GM18508 (cell line): ENCODE data around the gene GART.
"Not testable (repeated sequence)": the region's sequence is repeated elsewhere in the genome, so short reads cannot be mapped to it uniquely, and the experiment has no call there.

ENCODE experiments used
- ATAC-seq: cut with Tn5 transposase; IDR thresholded peaks from one replicate; pipeline ENCODE4 v1.9.1; 2021; ENCODE audit warnings: moderate number of reproducible peaks; ENCODE audit not compliant: insufficient read depth, unreplicated experiment

GART gene

DNA sequence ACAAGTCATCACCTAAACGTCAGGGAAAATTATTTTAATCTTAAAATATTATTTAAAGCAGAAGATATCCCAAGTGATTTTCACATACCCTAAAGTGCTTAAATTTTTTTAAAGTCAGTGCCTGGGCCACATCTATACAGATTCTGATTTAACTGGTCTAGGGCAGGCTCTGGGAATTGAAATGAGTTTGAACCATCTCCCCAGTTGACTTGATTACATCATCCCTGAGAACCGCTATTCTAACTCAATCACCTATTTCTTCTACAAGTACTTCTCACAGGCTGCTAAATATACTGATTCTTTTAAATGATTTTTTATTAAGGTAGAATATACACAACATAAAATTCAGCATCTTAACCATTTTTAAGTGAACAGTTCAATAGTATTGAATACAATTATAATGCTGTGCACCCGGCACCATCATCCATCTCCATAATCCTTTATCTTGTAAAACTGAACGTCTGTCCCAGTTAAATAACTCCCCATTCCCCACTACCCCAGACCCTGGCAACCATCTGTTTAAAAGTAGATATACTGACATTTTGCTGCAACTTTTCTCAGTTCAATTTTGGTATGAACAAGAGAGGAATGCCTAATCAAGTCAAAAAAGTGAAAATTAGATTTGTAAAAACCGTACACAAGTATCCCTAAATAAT lies 19.5 kb downstream of the GART start:
- ATAC-seq: no peak

DNA sequence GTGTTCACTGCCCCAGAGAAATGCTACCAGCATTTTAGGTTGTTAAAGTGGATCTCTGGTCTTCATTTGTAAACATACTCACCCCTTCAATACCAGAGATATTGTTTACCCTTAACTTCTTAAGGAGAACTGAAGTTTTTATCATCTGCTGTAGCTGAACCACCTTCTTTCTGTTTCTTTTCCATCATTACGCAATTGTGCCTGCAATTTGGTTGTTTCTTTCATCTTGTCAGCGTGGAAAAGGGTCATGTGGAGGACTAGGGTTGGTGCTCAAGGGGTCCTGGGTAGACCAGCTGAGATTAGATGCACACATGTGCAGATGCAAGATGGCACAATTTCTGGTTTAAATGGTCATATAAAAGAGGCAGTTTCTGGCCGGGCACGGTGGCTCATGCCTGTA lies 23.0 kb downstream of the GART start:
- ATAC-seq: no peak

DNA sequence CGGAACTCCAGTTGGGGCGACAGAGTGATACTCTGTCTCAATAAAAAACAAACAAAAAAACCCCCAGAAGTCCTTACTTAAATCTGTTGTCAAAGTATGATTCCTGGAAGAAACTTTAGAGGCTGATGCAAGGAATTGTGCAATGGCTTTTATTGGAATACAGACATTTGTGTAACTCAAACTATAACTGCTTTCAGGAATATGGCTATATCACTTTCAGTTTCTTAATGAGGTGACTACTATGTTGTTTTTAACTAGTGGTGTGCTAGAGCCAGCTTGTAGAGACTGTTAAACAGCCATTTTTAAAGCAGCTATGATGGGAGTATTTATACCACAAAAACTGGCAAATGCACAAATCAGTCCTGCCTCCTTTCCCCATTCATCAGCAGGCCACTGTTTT lies 27.7 kb downstream of the GART start:
- ATAC-seq: no peak

DNA sequence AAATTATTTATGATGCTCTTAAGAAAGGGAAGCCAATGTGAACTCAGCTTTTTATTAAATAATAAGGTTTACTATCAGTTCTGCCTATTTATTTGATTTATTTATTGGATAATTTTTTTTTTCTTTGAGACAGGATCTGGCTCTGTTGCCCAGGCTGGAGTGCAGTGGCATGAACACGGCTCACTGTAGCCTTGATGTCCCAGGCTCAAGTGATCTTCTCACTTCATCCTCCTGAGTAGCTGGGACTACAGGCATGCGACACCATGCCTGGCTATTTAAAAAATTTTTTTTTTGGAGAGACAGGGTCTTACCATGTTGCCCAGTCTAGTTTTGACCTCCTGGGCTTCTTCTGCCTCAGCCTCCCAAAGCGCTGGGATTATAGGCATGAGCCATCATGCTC lies 29.4 kb downstream of the GART start:
- no peak for ATAC-seq

DNA sequence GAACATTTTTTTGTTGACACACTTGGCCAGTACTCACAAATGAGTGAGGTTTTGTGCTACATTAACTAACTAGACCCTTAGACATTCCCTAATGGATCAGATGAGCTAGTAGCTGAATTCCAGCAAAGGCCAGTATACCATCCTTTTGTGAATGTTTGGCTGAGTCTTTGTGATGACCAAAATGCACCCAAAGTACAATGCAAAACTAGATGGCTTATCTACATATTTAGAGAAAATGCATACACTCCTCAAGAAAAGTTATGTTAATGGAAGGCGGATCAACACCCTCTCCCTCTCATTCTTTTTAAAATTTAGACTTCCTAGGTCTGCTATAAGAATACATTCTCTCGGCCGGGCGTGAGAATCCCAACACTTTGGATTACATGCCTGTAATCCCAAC lies 30.3 kb downstream of the GART start:
- ATAC-seq: no peak

DNA sequence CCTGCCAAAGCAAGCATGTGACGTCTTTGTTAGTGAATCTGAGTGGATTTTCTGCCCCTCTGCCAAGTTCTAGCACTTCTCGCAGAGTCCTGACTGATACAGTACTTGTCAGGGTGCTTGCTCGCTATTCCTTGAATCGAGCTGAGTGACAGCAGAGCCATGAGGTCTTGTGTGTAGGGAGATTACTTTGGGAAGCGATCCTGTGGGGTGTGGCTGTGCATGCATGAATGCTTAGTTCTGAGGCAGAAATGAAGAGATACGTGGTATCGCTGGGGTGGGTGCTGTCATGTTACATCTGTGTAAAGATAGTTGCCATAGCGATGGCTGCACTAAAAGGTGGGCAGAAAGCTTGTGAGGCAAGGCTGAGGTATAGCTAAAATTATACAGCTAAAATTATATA lies 31.1 kb downstream of the GART start:
- ATAC-seq: no peak

DNA sequence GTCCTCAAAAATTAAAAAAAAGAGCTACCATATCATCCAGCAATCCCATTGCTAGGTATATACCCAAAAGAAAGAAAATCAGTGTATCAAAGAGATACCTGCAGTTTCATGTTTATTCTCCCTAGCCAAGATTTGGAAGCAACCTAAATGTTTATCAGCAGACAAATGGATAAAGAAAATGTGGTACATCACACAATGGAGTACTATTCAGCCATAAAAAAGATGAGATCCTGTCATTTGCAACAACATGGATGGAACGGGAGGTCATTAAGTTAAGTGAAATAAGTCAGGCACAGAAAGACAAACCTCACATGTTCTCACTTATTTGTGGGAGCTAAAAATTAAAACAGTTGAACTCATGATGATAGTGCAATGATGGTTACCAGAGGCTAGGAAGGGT lies 34.9 kb downstream of the GART start:
- not testable (repeated sequence) for ATAC-seq

DNA sequence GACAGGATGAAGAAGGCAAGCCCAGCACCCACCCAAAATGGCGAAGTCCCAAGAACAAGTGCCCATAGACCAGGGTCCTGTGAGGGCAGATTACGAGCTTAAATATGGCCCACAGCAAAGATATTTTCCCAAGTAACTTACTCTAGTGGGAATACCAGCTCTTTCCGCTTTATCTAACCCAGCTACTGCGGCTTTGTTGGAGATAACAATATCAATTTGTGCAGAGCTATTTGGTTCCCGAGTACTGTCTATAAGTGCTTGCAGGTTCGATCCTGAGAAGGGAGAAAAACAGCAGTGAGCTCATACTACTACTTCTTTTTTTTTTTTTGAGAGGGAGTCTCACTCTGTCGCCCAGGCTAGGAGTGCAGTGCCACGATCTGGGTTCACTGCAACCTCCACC lies 36.1 kb downstream of the GART start:
- ATAC-seq: no peak

DNA sequence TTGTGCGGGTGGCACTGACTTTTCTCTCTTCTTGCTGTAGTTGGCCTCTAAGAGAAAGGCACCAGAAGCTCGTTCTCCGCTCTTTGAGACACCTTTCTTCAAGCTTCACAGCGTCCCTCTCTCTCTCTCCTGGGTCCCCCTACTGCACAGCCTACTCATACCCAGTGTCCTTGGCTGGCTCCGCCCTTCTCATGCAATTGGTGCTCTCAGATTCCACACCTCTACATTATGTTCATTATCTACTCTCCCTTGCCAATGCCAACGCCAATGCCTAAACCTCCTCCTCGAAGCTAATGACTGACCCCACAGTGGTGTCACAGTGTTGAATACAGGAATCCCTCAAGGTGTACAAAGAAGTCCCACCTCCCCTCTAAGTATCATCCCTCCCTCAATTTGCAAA lies 45.6 kb downstream of the GART start:
- ATAC-seq: no peak

DNA sequence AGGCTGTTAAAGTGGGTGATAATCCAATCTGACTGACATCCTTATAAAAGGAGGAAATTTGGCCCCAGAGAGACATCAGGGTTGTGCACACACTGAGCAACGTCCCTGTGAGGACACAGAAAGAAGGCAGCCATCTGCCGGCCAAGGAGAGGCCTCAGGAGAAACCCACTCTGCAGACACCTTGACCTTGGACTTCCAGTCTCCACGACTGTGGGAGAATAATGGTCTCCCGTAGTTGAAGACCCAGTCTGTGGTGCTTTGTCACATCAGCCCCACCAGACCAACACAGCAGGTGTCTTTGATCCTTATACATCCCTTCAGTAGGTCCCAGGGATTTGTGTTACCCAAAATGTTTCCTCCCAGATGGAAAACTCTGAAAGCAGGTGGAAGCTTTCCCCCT lies 46.2 kb downstream of the GART start:
- ATAC-seq: no peak

DNA sequence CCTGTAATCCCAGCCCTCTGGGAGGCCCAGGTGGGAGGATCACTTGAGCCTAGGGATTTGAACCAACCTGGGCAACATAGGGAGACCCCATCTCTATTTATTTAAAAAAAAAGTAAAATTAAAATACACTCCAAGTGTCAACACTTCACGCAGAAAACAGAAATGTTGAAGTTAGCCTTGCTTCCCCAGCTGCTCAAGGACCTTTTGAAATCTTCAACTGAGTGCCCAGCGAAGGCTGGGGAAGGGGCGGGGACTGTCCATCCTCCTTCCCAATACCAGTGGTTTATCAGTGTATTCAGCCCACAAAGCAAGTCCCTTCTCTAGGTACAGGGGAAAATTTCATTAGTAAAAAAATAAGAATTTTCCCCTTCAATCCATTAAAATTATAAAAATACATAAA lies 48.2 kb downstream of the GART start:
- no peak for ATAC-seq

DNA sequence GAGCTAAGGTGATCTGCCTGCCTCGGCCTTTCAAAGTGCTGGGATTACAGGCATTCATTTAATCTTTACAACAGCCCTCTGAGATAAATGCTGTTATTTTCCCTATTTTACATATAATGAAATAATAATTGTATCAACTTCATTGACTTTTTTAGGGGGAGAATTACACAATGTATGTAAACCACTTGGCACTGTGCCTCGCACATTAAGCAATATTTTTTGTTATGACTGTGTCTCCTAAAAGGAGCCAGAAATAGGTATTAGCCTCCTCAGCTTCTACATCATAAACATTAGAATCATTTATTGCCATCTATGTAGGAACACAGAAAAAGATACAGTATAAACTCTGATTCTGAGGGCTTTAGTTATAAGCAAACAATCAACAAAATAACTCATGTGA lies 49.3 kb downstream of the GART start:
- ATAC-seq: no peak

DNA sequence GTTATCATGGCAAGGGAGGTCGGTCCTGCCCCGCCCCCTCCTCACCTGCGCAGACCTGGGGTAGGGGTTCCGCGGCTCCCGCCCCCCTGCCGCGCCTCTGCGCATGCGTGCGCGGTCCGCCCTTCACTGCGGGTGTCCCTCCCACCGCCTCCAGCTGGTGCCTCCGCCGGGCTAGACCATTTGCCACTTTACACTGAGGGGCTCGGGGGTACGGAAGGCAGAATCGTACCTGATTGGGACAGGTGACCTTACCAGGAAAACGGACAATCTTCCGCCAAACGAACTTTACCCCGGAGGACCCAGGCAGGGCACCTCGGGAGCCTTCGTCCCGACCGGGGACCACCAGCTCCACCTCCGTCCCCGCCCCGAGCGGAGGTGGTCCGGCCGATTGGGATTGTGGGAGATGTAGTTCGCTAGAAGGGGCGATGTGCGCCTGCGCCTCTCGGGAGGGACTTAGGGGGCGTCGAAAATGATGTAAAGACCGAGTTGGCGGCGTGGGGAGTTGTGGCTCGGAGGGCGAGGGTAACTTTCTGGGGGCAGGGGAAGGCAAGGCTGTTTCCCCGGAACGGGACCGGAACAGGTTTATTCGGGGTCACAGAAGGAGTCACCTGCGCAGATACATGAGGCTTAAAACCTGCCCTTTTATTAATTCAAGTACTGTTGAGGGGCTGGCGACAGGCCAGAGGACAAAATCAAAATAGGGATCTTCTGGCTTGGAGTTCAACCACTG lies 50.4 kb downstream of the GART start, which contains the start of gene DNAJC28:
TSS of gene DNAJC28 (minus strand) at position 344 of the 730 bp plus-strand sequence. CDS start 2,323 bp downstream, outside the sequence.
- peak; percentile 88 for ATAC-seq

DNA sequence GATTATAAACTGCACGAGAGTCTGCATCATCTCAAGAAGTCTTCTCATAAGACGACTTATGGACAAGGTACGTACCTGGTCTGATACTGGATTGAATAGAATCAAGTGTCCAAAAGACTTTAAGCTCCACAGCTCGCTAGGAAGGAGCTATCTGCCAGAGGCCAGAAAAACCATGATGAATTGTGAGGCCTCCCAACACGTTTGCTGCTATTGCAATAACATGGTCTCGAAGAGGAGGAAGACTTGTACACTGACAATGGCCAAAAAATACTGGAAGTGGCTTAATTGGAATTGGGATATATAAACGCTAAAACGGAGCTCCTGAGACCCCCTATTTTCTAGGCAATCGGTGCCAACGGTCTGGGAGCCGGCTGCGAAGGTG lies 50.9 kb downstream of the GART start:
- ATAC-seq: no peak

DNA sequence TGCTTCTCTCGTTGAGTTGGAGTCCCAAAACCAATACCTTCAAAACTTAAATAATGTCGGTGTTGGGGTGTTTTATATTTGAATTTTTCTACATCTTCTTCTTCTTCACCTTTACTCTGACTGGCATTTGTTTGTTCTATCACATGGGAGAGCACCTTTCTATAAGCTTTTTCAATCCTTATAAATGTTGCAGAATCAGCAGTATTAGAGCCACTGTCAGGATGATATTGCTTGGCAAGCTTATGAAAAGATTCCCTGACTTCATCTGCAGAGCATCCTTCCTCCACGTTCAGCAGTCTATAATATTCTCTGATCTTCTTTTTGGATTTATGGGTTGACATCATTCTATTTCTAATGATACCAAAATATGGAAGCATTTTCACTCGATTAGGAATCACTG lies 53.0 kb downstream of the GART start:
- no peak for ATAC-seq

DNA sequence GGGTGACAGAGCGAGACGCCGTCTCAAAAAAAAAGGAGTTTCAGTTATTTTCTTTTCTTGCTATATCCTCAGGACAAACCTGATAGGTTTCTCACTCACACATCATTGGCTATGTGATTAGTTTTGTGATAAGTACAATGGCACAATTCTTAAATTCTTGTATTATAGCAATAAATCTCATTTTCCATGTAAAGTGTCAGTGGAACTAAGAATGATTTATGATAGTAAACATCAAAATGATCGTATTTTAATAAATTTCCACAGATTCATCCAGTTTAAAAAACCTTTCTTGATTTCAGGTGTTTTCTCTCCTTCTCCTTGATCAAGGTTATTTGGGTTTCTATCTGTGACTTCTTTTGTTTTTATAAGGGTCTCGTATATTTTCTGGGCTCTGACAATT lies 53.9 kb downstream of the GART start:
- no peak for ATAC-seq

DNA sequence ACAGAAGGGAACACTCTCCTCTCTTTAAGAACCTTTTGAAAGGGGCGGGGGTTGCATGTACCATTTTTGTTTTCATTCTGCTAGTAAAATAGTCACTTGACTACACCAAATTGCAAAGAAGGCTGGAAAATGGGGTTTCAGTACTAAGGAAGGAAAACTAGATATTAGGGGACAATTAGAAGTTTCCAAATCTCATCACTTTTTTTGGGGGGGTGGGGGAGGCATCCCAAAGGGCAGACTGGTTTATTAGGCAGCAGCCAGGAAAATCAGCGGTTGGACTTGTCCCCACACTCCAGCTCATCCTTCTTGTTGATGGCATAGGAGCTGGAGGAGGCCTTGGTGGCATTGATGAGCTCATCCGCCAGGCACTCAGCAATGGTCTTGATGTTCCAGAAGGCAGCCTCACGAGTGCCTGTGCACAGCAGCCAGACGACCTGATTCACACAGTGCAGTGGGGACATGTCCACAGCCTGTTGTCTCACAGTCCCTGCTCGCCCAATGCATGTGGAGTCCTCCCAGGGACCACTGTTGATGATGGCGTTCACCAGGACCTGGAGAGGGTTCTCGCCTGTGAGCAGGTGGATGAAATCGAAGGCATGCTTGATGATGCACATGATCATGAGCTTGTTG lies 60.5 kb downstream of the GART start:
- ATAC-seq: no peak

DNA sequence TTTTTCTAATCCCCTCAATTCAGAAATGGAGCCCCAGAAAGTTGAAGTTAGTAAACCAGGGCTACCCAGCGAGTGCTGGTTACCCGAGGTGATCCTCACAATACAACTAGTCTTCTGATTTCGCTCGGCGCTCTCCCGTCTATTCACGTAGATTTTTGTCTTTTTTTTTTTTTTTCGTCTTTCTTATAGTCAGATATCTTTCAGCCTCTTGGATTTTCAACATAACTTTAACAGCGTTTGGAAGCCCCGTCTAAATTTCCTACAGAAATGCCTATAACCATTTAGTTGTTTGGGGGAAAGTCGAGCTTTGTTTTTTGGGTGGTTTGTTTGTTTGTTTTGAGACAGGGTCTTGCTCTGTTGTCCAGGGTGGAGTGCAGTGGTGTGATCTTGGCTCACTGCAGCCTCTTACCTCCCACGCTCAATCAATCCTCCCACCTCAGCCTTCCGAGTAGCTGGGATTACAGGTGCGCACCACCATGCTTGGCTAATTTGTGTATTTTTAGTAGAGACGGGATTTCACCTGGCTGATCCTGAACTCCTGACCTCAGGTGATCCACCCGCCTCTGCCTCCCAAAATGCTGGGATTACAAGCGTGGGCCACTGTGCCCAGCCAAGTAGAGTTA lies 61.3 kb downstream of the GART start:
- ATAC-seq: peak; percentile 4

DNA sequence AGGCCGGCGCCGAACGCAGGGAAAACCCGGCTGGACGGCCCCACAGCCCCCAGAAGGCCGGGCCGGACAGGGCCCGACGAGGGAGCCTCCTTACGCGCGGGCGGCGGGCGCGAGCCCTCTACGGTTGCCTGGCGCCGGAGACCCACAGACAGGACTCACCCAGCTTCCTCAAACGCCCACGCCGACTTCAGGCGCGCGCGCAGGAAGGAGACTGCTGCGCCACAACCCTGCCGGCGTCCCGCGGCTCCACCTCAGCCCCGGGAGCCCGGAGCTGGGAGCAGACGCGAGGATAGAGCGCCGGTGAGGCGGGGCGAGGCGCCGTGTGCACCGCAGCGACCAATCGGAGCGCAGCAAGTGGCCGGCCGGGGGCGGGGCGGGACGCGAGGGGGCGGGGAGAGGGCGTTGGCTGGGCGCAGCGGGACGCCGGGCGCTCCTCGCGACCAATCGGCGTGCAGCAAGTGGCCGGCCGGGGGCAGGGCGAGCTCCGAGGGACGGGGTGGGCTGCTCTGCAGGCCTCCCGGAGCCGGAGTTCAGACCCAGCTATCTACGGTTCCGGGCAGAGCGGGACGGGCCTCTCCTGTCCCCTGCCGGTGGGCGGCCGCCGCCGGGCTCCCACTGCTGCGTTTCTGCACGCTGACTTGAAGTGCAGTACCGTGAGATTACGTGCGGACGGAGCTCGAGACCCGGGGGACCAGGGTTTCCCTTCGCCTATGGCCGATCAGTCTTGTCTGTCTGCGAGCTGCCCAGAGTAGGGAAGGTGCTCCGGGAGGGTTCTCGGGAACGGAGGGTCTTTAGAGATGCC lies 62.0 kb downstream of the GART start, which contains the start of gene TMEM50B:
TSS of gene TMEM50B (minus strand) at position 296 of the 802 bp plus-strand sequence. CDS start 11,089 bp downstream, outside the sequence.
- ATAC-seq: peak; percentile 50
